Activated CD8-positive, alpha-beta memory T cell treated with anti-CD3 and anti-CD28 coated beads, Interleukin-2, amount 50 U/mL, for 1 hour (primary cell): ENCODE results near the gene TDRD3.
A peak's percentile ranks its signal among the peaks of the same experiment; 100 is the strongest.
"Not testable (repeated sequence)": the region's sequence is repeated elsewhere in the genome, so short reads cannot be mapped to it uniquely, and the experiment has no call there.

Source experiments
- DNase-seq: peaks from one replicate; pipeline ENCODE4 v3.0.0-alpha.2; 2020; ENCODE audit errors: extremely low read depth

TDRD3 gene

GRCh38 chr13:60396783-60397703 is at the start of gene TDRD3:
TSS of gene TDRD3 (plus strand) at chr13:60397220. CDS start at chr13:60397365, 145 bp downstream.
- peak; percentile 41 for DNase-seq

DNA sequence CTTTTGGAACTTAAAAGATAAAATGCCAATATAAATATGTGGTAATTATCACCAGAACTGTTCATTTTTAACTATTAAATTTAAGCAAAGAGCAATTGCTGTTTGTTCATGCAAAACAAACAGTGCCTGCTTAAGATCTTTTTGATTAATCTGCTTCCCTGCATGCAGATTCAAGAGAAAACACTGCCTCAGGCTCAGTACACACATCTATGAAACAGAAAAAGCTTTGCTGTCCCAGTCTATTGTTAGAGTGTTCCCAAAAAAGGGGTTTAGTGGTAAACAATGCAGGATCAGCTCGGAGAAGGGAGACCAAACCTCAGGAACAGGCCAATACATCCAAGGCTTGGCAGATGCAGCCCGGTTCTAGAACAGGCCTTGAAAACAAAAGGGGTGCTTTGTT is 49.3 kb upstream of the TDRD3 start:
- no peak for DNase-seq

GRCh38 chr13:60348097-60348496 is 48.9 kb upstream of the TDRD3 start:
- no peak for DNase-seq

DNA sequence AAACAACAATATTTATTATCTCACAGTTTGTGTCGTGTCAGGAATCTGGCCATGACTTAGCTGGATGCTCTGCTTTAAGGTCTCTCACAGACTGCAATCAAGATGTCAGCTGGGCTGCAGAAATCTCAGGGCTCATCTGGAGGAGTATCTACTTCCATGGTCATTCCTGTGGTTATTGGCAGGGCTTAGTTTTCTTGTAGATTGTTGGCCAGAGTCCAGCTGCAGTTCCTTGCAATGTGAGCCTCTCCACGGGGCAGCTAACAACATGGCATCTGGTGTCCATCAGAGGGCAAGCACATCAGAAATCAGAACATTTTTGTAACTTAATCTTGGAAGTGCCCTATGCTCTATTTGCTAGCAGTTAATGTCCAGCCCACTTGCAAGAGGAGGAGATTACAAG is 45.7 kb upstream of the TDRD3 start:
- DNase-seq = no peak

- DNase-seq = no peak
Measured at GRCh38 chr13:60351855-60352615, 45.0 kb upstream of the TDRD3 start.

- no peak for DNase-seq
Measured at GRCh38 chr13:60352644-60353043, 44.4 kb upstream of the TDRD3 start.

DNA sequence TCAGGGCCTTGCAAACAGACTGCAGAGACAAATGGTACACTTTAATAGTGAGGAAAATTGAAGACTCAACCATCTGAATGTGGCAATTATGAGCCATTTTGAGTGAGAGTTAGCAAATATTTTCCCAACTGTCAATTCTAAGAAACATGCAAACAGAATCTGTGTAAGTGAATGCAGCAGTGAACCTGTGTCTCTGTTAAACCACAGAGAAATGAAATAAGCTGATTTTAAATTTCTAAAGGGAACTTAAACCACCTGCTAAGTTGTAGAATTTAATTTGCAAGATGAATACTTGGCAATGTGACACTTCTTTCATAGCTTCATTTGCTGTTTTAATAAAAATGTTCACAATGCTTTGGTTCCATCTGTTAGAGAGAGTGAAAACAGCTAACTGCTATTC is 42.0 kb upstream of the TDRD3 start:
- DNase-seq = no peak

DNA sequence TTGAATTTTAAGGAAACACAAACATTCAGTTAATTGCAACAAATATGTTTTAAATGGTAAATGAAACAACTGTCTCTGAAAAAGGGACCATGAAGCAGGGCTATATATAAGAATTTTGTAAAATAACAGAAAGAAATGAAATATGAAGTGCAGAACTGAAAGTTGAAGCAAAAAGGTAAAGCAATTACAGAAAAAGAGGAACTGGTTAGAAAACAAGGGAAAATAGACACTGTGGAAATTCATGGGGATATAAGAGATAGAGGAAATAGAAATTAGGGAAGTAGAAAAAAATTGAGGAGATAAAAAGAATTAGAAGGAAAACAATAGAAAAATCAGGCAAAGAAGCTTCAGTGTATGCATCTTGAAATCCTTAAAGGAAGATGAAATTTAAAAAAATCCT is 40.0 kb upstream of the TDRD3 start:
- no peak for DNase-seq

DNA sequence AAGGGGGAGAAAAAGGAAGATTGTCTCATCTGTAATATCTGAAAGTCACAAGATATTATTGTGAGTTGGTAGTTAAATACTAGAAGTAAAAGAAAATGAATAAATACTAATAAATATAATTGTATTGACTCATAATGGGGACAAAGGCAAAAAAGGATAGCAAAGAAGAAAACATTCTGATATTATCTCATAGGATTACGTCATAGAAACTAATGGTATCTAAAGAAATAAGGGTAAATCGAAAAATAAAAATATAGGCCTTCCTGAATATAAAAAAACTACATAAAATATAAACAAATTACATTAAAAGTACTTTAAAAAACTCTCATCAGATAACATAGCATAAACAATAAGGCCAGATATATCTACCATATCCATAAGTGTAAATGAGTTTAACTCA is 38.6 kb upstream of the TDRD3 start:
- DNase-seq = no peak

GRCh38 chr13:60363288-60363687 is 33.7 kb upstream of the TDRD3 start:
- DNase-seq = no peak

DNA sequence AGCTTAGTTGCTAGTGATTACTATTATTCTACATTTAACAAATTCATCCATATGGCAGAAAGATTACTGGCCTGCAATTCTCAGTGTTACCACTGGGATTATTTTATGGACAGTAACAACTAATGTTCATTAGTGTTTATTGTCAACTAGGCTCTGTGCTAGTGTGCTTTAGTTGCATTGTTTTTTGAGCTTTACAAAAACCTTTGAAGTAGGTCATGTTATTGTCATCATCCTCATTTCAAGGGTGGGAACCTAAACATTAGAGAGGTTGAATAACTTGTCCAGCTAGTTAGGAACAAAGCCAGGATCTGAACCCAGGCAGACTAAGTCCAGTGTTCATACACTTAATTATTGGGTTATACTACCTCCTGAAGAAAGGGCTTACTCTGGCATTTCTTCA is 27.8 kb upstream of the TDRD3 start:
- no peak for DNase-seq

GRCh38 chr13:60370343-60370742 is 26.7 kb upstream of the TDRD3 start:
- DNase-seq = no peak

DNA sequence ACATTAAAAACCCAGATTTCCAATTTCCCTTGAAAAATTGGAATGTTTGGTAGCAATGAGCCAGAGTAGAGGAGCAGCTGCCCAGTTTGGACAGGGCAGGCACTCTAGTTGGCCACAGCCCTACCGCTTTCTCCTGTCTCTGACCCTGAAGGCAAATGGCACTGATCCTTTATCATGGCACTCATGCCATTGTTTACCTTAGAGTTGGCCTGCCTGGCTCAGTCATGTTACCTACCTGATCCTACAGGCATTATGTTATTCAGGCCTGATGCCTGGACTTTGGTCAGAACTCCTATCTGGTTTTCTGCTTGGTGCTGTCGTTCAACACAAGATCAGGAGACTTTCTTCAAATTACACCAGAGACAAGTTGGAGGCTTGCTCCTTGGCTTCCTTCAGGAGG is 24.9 kb upstream of the TDRD3 start:
- no peak for DNase-seq

DNA sequence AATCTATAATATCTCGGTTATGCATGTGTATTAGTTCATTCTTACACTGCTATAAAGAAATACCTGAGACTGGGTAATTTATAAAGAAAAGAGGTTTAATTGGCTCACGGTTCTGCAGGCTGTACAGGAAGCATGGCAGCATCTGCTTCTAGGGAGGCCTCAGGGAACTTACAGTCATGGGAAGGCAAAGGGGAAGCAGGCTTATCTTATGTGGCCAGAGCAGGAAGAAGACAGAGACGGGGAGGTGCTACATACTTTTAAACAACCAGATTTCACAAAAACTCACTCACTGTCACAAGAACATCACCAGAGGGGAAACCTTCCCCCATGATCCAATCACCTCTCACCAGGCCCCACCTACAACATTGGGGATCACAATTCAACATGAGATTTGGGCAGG is 17.7 kb upstream of the TDRD3 start:
- DNase-seq = not testable (repeated sequence)

DNA sequence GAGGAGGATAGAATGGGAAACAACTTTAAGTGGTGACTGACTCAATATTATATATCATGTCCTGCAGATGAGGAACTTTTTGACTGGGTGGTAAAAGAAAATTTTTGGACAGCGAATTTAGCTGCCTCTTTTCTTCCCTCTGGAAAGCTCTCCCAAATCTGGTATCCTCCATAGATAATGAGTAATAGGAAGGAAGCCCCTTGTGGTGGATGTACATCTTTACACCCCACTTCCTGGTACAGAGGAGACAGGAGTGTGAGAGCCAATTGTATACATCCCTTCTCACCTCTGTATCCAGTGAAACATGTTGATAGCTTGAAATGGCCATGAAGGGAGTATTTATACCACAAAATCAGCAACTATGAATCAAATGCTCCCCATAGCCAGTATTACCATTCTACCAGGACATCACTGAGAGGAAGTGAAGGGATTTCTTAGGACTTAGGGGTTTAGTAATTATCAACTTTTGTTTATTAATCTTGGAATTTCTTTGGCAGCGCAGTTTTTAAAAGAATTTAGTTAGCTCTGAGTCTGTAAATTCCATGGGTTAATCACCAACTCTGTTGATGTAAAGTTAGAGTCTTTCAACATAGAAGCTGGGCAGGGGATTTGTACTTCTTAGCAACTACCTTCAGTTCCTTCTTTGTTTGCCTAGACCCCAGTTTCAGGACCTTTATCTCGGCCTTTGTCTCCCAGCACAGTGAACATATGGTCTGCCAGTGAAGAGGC is 17.0 kb upstream of the TDRD3 start:
- DNase-seq = no peak

DNA sequence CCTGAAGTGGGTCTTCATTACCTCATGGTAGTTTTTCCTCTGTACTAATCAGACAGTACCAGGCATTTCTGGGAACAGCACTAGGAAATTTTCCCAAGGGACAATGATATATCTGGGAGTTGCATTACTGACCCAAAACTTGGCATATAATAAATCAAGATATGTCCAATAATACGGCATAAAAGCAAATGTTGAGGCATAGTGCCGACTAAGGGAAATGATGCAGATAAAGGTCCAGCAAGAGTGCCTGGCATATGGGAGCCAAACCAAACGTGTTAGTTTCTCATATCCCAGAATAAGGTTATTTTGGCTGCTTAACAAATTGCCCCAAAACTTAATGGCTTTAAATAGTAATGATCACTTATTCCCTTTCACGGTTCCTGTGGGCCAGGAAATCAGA is 12.1 kb upstream of the TDRD3 start:
- DNase-seq = no peak

GRCh38 chr13:60386250-60386649 is 10.8 kb upstream of the TDRD3 start:
- DNase-seq = no peak

- no peak for DNase-seq
Measured at GRCh38 chr13:60392131-60392530, 4.9 kb upstream of the TDRD3 start.

GRCh38 chr13:60395971-60396782 is 843 bp upstream of the TDRD3 start:
- DNase-seq = peak; percentile 57

- no peak for DNase-seq
Measured at GRCh38 chr13:60397704-60398378, 821 bp downstream of the TDRD3 start.

DNA sequence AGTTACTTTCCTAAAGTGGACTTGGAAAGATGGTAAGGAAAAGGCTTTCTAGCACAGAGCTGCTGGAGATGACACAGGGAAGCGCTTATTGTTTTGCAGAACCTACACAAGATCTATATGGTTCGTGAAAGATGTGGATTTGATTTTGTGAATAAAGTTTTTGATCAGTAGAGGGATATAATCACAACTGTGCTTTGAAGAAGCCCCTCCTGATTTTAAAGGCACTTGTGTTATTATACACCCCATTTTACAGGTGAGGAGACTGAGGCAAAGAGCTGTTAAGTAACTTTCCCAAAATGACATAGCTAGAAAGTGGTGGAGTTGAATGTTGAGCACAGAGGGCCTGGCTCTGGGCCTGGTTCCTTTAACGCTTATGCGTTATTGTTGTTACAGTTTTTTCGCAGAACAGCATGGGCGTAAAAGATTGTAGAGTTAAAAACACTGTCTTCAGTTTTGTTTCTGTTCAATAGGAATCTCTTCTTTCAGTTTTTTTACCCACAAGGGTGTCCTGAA is 1.4 kb downstream of the TDRD3 start:
- no peak for DNase-seq
